HG03045 (cell line): ENCODE data around the gene MET.
"Not testable (repeated sequence)": the region's sequence is repeated elsewhere in the genome, so short reads cannot be mapped to it uniquely, and the experiment has no call there.

ENCODE experiments used
- ATAC-seq: cut with Tn5 transposase; IDR thresholded peaks from one replicate; pipeline ENCODE4 v1.9.1; 2021; ENCODE audit warnings: mild to moderate bottlenecking, moderate library complexity; ENCODE audit not compliant: unreplicated experiment

MET gene

GRCh38 chr7:116697761-116698160, 25.8 kb downstream of the MET start:
- no peak for ATAC-seq

GRCh38 chr7:116698396-116698795, 26.4 kb downstream of the MET start:
- no peak for ATAC-seq

GRCh38 chr7:116698930-116699721, 27.1 kb downstream of the MET start:
- ATAC-seq, result no peak

- ATAC-seq, result no peak
These were observed 27.7 kb downstream of the MET start for GRCh38 chr7:116699722-116700120.

GRCh38 chr7:116702046-116702785, 30.2 kb downstream of the MET start:
- ATAC-seq, result no peak

GRCh38 chr7:116704650-116705228, 32.7 kb downstream of the MET start:
- ATAC-seq, result no peak

- ATAC-seq, result no peak
These were observed 33.4 kb downstream of the MET start for GRCh38 chr7:116705419-116705818.

GRCh38 chr7:116706668-116707126, 34.7 kb downstream of the MET start:
- no peak for ATAC-seq

GRCh38 chr7:116707289-116707688, 35.3 kb downstream of the MET start:
- no peak for ATAC-seq

GRCh38 chr7:116708248-116708647, 36.3 kb downstream of the MET start:
- no peak for ATAC-seq

- ATAC-seq, result no peak
These were observed 36.9 kb downstream of the MET start for GRCh38 chr7:116708861-116709260.

- no peak for ATAC-seq
These were observed 37.3 kb downstream of the MET start for GRCh38 chr7:116709336-116709735.

- no peak for ATAC-seq
These were observed 38.9 kb downstream of the MET start for GRCh38 chr7:116710764-116711452.

GRCh38 chr7:116711790-116712189, 39.8 kb downstream of the MET start:
- ATAC-seq, result no peak

GRCh38 chr7:116713500-116713899, 41.5 kb downstream of the MET start:
- no peak for ATAC-seq

- no peak for ATAC-seq
These were observed 41.9 kb downstream of the MET start for GRCh38 chr7:116713918-116714317.

GRCh38 chr7:116715077-116715476, 43.1 kb downstream of the MET start:
- ATAC-seq, result no peak

- no peak for ATAC-seq
These were observed 45.1 kb downstream of the MET start for GRCh38 chr7:116717137-116717536.

- not testable (repeated sequence) for ATAC-seq
These were observed 52.0 kb downstream of the MET start for GRCh38 chr7:116723959-116724529.

- no peak for ATAC-seq
These were observed 52.7 kb downstream of the MET start for GRCh38 chr7:116724560-116725231.
